SK-N-SH treated with all-trans-retinoic acid at 6 μM for 48 hours (cell line): Measurements from ENCODE around the gene MNX1.

Experiments
- ATAC-seq: fragments of 200-7000 bp; cut with Tn5 transposase; 3 replicates; pipeline ENCODE4 v1.9.1; 2020; ENCODE audit warnings: mild to moderate bottlenecking, moderate library complexity
- ARNTL ChIP-seq: fragments of 450-650 bp; formaldehyde crosslinking; IDR thresholded peaks from 2 replicates; pipeline ENCODE4 v1.5.0; 2020; ENCODE audit warnings: low read depth, mild to moderate bottlenecking, moderate library complexity, borderline replicate concordance
- BACH2 ChIP-seq: fragments of 250-450 bp; sonication (Bioruptor Pico); IDR thresholded peaks from 2 replicates; pipeline ENCODE4 v1.9.0; 2021; ENCODE audit warnings: mild to moderate bottlenecking, borderline replicate concordance
- CREB5 ChIP-seq: fragments of 250-450 bp; sonication (Bioruptor Pico); IDR thresholded peaks from 2 replicates; pipeline ENCODE4 v1.5.1; 2020; ENCODE audit warnings: low read depth, mild to moderate bottlenecking, moderate library complexity
- CSDC2 ChIP-seq: fragments of 250-450 bp; sonication (Bioruptor Pico); IDR thresholded peaks from 2 replicates; pipeline ENCODE4 v1.5.0; 2020; ENCODE audit warnings: mild to moderate bottlenecking, moderate library complexity
- CSRNP3 ChIP-seq: fragments of 250-450 bp; sonication (Bioruptor Pico); IDR thresholded peaks from 2 replicates; pipeline ENCODE4 v1.5.1; 2021; ENCODE audit warnings: mild to moderate bottlenecking, moderate library complexity
- ESRRG ChIP-seq: fragments of 250-450 bp; sonication (Bioruptor Pico); IDR thresholded peaks from 2 replicates; pipeline ENCODE4 v1.6.1; 2021; ENCODE audit warnings: mild to moderate bottlenecking
- GLIS3 ChIP-seq: fragments of 250-450 bp; sonication (Bioruptor Pico); IDR thresholded peaks from 2 replicates; pipeline ENCODE4 v1.5.0; 2020; ENCODE audit warnings: mild to moderate bottlenecking, moderate library complexity
- ISL1 ChIP-seq: fragments of 250-450 bp; sonication (Bioruptor Pico); IDR thresholded peaks from 2 replicates; pipeline ENCODE4 v2.1.2; 2022; ENCODE audit warnings: mild to moderate bottlenecking, moderate library complexity
- OSR1 ChIP-seq: fragments of 250-450 bp; sonication (Bioruptor Pico); IDR thresholded peaks from 2 replicates; pipeline ENCODE4 v1.8.0; 2022; ENCODE audit warnings: moderate library complexity, mild to moderate bottlenecking, inconsistent platforms
- PPARA ChIP-seq: fragments of 250-450 bp; sonication (Bioruptor Pico); IDR thresholded peaks from 2 replicates; pipeline ENCODE4 v1.5.0; 2020; ENCODE audit warnings: mild to moderate bottlenecking, borderline replicate concordance
- RARB ChIP-seq: fragments of 250-450 bp; sonication (Bioruptor Pico); IDR thresholded peaks from 2 replicates; pipeline ENCODE4 v1.8.0; 2021; ENCODE audit warnings: mild to moderate bottlenecking, moderate library complexity
- TCF4 ChIP-seq: fragments of 250-450 bp; sonication (Bioruptor Pico); IDR thresholded peaks from 2 replicates; pipeline ENCODE4 v1.8.0; 2021; ENCODE audit warnings: mild to moderate bottlenecking, moderate library complexity, borderline replicate concordance
- TOX ChIP-seq: fragments of 250-450 bp; sonication (Bioruptor Pico); IDR thresholded peaks from 2 replicates; pipeline ENCODE4 v1.8.0; 2021; ENCODE audit warnings: mild to moderate bottlenecking, moderate library complexity, borderline replicate concordance
- ZC3H10 ChIP-seq: fragments of 250-450 bp; sonication (Bioruptor Pico); IDR thresholded peaks from 2 replicates; pipeline ENCODE4 v1.5.1; 2021; ENCODE audit warnings: mild to moderate bottlenecking, moderate library complexity
- ZFP3 ChIP-seq: fragments of 250-450 bp; sonication (Bioruptor Pico); IDR thresholded peaks from 2 replicates; pipeline ENCODE4 v1.5.0; 2020; ENCODE audit warnings: mild to moderate bottlenecking, moderate library complexity
- ZFP30 ChIP-seq: fragments of 450-650 bp; formaldehyde crosslinking; IDR thresholded peaks from 2 replicates; pipeline ENCODE4 v1.5.0; 2022; ENCODE audit warnings: mild to moderate bottlenecking, moderate library complexity
- ZNF565 ChIP-seq: fragments of 450-650 bp; formaldehyde crosslinking; conservative IDR thresholded peaks from 2 replicates; pipeline ENCODE4 v1.5.0; 2020; ENCODE audit warnings: low read depth, mild to moderate bottlenecking, moderate library complexity
- ZNF70 ChIP-seq: fragments of 450-650 bp; formaldehyde crosslinking; IDR thresholded peaks from 2 replicates; pipeline ENCODE4 v1.5.0; 2020; ENCODE audit warnings: mild to moderate bottlenecking, moderate library complexity
- ZNF8 ChIP-seq: fragments of 450-650 bp; formaldehyde crosslinking; IDR thresholded peaks from 2 replicates; pipeline ENCODE4 v1.5.0; 2020; ENCODE audit warnings: mild to moderate bottlenecking, moderate library complexity
- TF ChIP-seq, protein P1 (sequence below): fragments of 250-450 bp; sonication (Bioruptor Pico); IDR thresholded peaks from 2 replicates; pipeline ENCODE4 v1.8.0; 2020; ENCODE audit warnings: mild to moderate bottlenecking, moderate library complexity, borderline replicate concordance
- TF ChIP-seq, protein P2 (sequence below): fragments of 250-450 bp; sonication (Bioruptor Pico); IDR thresholded peaks from 2 replicates; pipeline ENCODE4 v1.5.0; 2020; ENCODE audit warnings: mild to moderate bottlenecking, moderate library complexity

Gene MNX1

DNA sequence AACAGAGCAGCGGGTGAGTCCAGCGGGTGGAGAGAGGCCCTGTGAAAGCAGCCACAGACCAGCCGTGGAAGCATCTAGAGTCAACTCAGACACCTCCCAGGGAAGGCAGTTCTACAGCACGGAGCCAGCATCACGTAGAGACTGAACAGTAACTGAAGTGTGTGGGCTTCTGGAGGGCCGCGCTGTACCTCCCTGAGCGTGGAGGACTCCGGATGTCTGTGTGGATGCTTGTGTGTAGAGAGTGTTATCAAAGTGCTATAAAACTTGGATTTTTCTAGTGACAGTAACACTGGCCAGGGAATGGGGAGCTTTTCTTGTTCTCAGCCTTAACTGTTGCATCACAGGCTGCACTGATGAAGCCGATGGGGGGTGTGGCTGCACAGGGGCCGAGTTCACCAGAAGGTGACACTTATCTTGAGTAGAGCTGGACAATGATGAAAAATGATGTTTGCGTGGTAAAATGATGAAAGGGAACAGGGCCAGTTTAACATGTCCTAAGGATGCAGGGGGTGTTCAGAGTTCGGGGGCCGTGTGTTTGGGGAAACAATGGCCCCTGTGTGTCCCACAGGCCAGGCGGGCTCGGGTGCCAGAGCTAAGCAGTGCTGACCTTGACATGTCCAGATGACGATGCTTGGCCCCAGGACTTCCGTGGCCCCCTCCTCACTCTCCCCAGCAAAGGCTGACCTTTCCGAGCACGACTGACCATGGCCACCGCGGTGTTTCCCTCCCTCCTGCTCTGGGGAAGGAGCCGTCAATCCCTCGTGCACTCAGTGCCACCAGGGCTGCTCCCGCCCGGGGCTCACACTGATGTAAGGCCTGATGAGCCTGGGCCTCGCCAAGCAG lies 21.9 kb downstream of the MNX1 start (continued):
- TF ChIP-seq ZFP3 (CRISPR knock-in tag) (no peak), ZFP30 (CRISPR knock-in tag) (no peak), GLIS3 (CRISPR knock-in tag) (no peak), ZNF565 (no peak), CSDC2 (CRISPR knock-in tag) (no peak)

DNA sequence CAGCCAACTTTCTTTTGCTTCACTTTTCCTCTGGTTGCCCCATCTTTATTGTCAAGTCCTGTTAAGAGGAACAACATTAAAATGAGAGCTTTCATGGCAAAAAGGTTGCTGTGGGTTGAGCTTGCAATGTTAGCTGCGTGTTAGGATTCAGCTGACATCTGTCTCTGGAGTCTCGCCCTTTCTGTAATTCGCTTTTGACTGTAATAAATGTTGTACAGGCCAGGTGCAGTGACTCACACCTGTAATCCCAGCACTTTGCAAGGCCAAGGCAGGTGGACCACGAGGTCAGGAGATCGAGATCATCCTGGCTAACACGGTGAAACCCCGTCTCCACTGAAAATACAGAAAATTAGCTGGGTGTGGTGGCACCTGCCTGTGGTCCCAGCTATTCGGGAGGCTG lies 24.1 kb downstream of the MNX1 start:
- TF ChIP-seq CSDC2 (CRISPR knock-in tag) (no peak), ZC3H10 (CRISPR knock-in tag) (no peak), ZNF565 (no peak), TCF4 (no peak), CREB5 (CRISPR knock-in tag) (no peak), RARB (CRISPR knock-in tag) (no peak), BACH2 (no peak), ARNTL (CRISPR knock-in tag) (no peak), TOX (no peak), OSR1 (CRISPR knock-in tag) (no peak), CSRNP3 (CRISPR knock-in tag) (no peak), ZNF8 (CRISPR knock-in tag) (no peak), ESRRG (no peak), ISL1 (no peak), PPARA (CRISPR knock-in tag) (no peak)
- TF ChIP-seq, protein P1, sequence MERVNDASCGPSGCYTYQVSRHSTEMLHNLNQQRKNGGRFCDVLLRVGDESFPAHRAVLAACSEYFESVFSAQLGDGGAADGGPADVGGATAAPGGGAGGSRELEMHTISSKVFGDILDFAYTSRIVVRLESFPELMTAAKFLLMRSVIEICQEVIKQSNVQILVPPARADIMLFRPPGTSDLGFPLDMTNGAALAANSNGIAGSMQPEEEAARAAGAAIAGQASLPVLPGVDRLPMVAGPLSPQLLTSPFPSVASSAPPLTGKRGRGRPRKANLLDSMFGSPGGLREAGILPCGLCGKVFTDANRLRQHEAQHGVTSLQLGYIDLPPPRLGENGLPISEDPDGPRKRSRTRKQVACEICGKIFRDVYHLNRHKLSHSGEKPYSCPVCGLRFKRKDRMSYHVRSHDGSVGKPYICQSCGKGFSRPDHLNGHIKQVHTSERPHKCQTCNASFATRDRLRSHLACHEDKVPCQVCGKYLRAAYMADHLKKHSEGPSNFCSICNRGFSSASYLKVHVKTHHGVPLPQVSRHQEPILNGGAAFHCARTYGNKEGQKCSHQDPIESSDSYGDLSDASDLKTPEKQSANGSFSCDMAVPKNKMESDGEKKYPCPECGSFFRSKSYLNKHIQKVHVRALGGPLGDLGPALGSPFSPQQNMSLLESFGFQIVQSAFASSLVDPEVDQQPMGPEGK (CRISPR knock-in tag), result no peak
- ATAC-seq, result no peak

DNA sequence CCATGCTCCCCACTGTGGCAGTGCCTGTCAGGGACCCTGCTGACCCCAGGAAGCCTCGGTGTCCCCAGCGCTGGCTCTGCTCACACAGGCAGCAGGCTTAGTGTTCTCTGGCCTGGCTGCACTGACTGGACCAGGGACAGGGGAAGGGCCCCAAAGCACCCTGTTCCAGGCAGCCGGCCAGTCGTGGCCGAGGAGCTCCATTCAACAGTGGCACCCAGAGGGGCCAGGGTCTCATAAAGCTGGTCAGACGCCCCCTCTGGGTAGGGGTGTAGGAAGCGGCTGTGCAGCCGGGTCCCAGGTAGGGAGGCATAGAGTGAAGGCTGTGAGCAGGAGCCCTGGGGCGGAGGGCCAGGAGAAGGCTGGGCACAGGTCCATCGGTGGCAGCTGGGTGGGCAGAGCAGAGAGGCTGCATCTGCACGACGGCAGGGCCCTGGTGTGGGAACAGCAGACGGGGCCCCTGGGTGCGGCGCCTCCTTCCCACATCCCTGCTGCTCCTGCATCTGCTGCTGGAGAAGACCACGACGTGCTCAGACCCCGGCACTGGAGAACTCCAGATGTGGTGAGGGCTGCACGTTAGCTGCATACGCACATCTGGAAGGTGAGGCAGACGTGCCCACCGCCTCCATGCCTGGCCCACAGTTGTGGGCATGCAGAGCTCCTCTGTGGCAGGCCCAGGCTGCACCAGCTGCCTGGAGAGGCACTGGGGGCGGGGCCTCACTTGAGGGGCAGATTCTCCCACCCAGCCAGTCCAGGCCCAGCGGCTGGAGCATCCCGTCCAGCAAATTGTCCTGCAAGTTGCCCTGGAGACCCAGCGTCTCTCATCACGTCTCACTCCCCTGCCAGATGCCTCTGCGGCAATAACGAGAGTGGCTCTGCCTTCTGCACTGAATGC lies 25.1 kb downstream of the MNX1 start:
- TF ChIP-seq ZNF70, result no peak
- no peak for TF ChIP-seq CSDC2 (CRISPR knock-in tag)
- TF ChIP-seq ISL1, result no peak
- TF ChIP-seq ZC3H10 (CRISPR knock-in tag), result no peak
- no peak for TF ChIP-seq TOX
- TF ChIP-seq, protein P2, sequence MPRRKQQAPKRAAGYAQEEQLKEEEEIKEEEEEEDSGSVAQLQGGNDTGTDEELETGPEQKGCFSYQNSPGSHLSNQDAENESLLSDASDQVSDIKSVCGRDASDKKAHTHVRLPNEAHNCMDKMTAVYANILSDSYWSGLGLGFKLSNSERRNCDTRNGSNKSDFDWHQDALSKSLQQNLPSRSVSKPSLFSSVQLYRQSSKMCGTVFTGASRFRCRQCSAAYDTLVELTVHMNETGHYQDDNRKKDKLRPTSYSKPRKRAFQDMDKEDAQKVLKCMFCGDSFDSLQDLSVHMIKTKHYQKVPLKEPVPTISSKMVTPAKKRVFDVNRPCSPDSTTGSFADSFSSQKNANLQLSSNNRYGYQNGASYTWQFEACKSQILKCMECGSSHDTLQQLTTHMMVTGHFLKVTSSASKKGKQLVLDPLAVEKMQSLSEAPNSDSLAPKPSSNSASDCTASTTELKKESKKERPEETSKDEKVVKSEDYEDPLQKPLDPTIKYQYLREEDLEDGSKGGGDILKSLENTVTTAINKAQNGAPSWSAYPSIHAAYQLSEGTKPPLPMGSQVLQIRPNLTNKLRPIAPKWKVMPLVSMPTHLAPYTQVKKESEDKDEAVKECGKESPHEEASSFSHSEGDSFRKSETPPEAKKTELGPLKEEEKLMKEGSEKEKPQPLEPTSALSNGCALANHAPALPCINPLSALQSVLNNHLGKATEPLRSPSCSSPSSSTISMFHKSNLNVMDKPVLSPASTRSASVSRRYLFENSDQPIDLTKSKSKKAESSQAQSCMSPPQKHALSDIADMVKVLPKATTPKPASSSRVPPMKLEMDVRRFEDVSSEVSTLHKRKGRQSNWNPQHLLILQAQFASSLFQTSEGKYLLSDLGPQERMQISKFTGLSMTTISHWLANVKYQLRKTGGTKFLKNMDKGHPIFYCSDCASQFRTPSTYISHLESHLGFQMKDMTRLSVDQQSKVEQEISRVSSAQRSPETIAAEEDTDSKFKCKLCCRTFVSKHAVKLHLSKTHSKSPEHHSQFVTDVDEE, result no peak
- TF ChIP-seq, protein P1 (CRISPR knock-in tag), result no peak
- TF ChIP-seq ARNTL (CRISPR knock-in tag), result no peak
- TF ChIP-seq CREB5 (CRISPR knock-in tag), result no peak
- TF ChIP-seq, all 23 proteins: peak for 0
- ATAC-seq, result no peak
